Skin epidermis (tissue), 12 donors: ENCODE data around the gene HSDL2.
"Not testable (repeated sequence)": the region's sequence is repeated elsewhere in the genome, so short reads cannot be mapped to it uniquely, and the experiment has no call there.

Experiments used
- H3K27ac ChIP-seq, 21 experiments: fragments of 200-600 bp; sonication (generic) in 11 of 21; one replicate each; pipeline ENCODE4 v1.5.0; 2020; ENCODE audit warnings: mild to moderate bottlenecking in 3 of 21, inconsistent platforms in 2 of 21, moderate library complexity in 2 of 21
- H3K4me3 ChIP-seq, 7 experiments: fragments of 200-600 bp; sonication (generic) in 2 of 7; one replicate each; pipeline ENCODE4 v1.5.0; 2020; ENCODE audit warnings: inconsistent platforms in 2 of 7, mild to moderate bottlenecking in 2 of 7, moderate library complexity in 1 of 7

The HSDL2 gene

DNA sequence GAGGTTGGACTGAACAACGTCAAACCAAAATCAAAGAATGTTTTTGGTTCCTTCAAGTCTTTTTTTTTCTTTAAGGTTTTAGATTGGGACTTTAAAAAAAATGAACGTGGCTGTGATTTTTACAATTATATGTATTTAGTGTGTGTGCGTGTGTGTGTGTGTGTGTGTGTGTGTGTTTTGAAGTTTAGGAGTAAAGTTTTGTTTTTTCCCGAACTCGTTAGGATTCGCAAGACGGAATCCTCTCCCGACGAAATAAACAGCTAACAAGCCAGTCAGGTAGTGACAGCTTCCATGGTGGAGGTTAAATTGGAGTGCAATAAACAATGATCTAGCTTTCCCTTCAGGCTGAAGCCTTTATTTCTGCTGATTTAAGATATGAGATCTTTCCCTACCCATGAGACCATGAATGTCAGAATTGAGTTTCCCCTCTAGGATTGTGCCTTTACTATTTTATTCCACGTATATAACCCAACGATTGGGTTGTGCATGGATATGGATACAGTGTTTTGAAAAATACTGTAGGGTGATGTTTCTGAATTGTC lies 108.0 kb downstream of the HSDL2 start:
- H3K4me3 ChIP-seq = peak overlapping the region; percentile 74 to 97 (median 90)
- peak overlapping the region in 4 of 21 experiments; percentile 55 to 83 (median 74) for H3K27ac ChIP-seq

DNA sequence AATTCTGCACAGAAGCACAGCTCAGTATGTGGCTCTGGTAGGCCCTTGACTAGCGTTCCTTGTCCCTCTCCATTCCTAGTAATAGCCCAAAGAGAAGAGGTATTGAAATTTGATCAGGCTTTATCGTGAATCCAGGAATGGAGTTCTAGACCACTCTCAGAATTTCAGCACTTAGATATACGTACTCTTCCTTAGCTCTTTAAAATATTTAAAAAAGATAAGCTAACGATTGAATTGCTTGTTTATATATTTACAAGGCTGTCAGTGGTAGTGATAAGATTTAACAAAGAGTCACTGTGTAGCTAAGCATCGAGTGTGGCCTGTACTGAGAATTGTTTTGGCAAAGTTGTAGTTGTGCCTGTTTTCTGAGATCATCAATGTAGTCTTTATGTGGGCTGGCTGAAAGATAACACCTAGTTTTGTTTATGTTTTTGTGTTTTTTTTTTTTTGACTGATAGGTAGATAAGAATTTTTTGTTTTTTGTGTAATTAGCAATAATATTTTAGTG lies 109.2 kb downstream of the HSDL2 start:
- Histone ChIP-seq H3K4me3 (no peak overlapping the region), H3K27ac (no peak overlapping the region)

DNA sequence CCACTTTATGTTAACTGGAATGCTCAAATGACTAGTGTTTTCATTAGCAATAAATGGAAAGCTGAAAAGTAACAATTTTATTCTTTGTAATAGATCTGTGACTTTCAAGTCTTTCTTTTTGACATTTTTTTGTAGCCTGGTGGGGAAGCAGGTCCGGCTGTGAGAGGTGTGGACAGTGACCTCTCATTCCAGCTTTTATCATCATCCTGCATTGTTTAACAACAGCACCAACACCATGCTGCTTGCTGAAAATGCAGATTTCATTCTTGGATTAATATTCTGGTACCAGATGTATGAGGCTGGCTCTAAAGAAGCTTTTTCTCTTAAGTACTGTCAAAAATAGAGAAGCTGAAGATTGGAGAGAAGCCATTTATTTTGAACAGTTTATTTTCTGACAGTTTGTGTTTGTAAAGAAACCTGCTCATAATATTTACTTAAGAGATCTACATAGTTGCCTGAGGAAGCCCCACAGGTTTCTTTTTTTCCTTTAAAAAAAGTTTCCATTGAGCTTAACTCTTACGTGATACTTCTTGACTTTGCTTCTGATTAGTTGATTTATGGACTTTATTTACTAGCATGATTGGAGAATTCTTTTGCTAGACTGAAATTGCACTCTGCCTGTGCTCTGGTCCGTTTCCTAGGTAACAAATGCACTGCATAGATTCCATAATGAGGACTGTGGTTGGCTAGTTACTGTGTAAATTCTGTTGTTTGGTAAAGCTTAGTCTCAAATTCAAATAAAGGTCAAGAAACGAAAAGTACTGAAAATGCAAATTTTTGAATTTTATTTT lies 110.2 kb downstream of the HSDL2 start:
- no peak overlapping the region for H3K27ac ChIP-seq
- no peak overlapping the region for H3K4me3 ChIP-seq

DNA sequence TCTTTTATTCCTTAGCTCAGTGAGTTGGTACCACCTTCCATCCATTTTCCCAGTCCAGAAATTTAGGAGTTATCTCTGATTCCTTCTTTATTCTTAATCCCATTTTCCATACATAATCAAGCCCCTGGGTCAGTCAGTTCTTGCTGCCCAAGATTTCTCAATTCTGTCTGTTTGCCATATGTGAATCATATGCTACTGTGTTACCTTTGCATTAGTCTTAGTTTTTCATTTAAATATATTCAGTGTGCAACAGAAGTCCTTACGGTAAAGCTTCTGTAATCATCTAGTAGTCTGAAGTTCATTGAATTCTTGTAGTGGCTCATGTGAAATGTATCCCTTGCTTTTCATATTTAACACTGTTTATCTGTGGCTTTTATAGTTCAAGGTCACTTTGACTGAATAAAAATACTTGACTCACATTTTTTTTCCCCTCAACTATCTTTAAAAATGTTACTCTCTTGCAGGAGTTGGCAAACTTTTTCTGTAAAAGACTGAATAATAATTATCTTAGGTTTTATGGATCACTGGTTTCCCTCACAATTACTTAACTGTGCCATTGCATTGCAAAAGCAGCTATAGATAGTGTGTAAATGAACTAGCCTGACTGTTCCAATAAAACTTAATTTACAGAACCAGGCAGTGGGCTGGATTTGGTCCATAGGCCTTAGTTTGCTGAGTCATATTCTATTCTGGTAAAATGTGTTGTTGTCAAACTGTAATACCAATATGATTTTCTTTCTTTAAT lies 113.7 kb downstream of the HSDL2 start:
- no peak overlapping the region for H3K27ac ChIP-seq
- no peak overlapping the region for H3K4me3 ChIP-seq

DNA sequence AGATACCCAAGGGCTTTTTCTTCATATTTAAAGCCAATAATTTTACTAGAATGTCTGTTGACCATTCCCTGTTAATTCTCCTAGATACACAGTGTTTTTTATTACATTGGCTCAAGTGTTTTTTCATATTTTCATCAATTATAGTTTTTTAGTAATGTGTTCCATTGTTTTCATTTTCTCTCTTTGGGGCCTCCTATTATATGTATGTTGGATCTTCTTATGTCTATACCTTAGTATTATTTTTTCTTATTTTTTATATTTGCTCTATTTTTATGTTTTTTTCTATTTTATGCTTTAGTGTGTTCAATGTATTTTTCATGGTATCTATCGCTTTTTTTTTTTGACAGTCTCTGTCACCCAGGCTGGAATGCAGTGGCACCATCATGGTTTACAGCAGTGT lies 114.2 kb downstream of the HSDL2 start:
- no peak overlapping the region for H3K27ac ChIP-seq
- H3K4me3 ChIP-seq = no peak overlapping the region

DNA sequence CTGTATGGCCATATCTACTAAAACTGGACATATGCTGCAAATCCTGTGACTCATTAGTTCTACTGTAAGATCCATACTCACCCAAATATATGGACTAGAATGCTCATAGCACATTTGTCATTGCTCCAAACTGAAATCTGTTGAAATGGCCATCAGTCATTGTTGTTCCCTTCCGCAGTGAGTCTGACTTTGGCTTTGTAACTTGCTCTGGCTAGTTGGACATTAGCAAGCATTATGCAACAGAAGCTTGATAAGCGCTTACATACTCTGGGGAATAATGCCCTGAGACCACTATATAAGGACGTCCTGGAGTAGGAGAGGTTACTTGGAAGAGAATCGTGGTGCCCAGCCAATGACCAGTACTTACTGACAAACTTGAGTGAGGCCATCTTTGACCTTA lies 115.7 kb downstream of the HSDL2 start:
- Histone ChIP-seq H3K27ac (no peak overlapping the region), H3K4me3 (no peak overlapping the region)

DNA sequence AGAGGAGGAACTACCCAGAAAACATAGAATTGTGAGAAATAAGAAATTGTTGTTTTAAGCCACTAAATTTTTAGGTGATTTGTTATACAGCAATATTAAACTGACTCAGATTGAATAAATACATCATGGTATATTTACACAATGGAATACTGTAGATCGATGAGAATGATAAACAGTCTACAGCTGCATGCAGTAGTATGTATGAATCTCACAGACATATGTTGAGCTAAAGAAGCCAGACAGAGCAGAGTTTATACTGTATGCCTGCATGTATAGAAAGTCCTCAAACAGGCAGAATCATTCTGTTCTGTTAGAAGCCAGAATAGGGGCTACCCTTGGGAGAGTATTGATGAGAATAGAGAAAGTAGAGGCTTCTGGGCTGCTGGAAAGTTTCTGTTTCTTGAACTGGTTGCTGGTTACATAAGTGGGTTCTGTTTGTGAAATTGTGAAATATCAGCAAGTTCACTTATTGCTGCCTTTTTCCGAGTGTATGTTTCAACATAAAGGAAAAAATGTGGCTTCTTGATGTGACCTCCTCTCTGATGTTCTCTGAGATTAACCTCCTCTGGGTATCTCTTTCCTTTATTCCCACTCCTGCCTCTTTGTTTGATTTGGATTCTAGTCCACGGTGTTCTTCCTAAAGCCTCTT lies 116.3 kb downstream of the HSDL2 start:
- Histone ChIP-seq H3K27ac (no peak overlapping the region), H3K4me3 (no peak overlapping the region)

DNA sequence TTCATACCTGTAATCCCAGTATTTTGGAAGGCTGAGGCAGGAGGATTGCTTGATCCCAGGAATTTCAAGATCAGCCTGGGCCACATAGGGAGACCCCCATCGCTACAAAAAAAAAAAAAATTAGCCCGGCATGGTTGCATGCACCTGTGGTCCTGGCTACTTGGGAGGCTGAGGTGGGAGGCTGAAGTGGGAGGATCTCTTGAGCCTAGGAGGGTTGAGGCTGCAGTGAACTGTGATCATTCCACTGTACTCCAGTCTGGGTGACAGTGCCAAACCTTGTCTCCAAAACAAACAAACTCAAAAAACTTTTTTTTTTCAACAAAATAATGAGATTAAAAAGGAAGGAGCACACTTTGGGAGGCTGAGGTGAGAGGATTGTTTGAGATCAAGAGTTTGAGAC lies 120.9 kb downstream of the HSDL2 start:
- no peak overlapping the region for H3K4me3 ChIP-seq
- H3K27ac ChIP-seq = no peak overlapping the region

DNA sequence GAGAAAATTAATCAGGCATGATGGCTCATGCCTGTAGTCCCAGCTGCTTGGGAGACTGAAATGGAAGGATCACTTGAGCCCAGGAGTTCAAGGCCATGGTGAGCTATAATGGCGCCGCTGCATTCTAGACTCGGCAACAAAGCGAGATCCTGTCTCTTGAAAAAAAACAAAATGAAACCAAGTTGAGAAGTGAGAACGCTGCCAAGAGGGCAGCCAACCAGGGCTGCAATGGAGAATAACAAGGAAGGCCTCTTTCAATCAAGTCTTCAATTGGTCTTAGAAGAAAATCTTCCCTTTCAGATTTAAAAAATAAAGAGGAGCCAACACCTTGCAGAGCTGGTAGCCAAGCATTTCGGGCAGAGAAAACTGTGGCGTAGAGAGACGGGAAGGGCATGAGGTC lies 121.4 kb downstream of the HSDL2 start:
- no peak overlapping the region for H3K4me3 ChIP-seq

DNA sequence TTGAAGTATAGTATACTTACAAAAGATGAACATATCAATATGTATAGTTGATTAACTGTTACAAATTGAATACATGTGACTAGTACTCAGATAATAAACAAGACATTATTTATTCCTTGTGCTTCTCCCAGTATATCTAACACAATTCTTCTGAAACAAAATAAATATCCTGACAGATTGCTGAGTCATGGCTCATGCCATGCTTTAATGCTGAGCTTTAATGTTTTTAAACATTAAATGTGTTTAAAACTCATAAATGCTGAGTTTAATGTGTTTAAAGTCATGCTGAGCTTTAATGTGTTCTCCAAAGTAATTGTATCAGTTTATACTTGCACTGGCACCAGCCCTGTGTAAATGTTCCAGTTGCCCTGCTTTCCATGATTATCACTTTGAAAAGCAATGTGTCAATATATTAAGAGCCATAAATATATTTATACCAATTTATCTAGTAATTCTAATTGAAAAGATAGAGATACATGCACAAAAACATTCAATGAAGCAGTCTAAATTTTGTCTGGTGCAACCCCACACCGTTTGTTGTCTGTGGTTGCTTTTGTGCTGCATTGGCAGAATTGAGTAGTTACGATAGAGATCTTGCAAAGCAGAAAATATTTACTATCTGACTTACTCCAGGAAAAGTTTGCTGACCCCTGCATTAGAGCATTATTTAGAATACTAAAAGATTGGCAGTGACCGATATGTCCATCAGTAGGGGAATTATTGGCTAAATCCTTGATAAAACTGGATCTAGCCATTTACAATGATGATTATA lies 122.5 kb downstream of the HSDL2 start:
- no peak overlapping the region for H3K4me3 ChIP-seq
- H3K27ac ChIP-seq = no peak overlapping the region

More for the DNA sequence above, 121.4 kb downstream of the HSDL2 start:
- H3K27ac ChIP-seq = no peak overlapping the region

DNA sequence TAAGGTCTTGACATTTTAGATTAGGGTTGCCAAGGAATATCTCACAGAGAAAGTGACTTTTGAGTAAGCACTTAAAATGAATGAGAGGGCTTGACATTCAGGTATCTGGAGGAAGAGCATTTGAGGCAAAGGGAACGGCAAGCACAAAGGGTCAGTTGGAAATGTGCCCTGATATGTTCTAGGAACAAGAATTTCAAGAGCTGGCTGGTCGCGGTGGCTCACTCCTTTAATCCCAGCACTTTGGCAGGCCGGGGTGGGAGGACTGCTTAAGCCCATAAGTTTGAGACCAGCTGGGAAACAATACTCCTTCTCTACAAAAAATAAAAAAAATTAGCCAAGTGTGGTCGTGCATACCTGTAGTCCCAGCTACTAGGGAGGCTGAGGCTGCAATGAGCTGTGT lies 123.3 kb downstream of the HSDL2 start:
- Histone ChIP-seq H3K27ac (no peak overlapping the region), H3K4me3 (no peak overlapping the region)

DNA sequence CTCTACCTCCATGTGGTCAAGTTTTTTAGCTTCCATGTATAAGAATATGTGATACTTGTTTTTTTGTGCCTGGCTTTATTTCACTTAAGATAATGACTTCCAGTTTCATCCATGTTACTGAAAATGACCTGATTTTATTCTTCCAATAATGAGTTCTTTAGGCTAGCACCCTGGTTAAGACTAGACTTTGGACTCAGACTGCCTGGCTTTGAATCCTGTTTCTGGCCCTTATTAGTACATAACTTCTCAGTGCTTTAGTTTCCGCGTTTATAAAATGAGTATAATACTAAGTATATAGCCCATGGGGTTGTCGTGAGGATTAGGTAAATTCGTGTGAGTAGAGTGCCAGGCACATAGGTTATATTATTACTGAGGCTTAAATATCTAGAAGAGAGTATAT lies 125.2 kb downstream of the HSDL2 start:
- H3K4me3 ChIP-seq = no peak overlapping the region

DNA sequence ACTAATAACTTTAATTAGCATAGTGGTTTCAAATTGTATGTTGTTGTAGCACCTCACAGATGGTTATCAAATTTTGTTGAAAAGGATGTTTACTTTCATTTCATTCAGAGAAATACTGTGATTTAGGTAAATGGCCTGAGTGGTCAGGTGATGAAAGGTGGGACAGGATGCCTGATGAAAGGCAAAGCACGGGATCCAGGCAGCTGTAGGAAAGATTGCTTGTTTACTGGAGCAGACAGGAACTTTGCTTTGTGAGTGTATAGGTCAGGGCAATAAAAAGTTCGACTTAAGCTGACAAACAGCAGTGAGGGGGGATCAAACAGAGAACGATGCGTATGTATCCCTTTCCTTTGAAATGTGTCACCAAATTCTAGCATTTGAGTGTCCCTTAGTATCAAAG lies 125.7 kb downstream of the HSDL2 start:
- Histone ChIP-seq H3K27ac (no peak overlapping the region), H3K4me3 (no peak overlapping the region)

More for the DNA sequence above, 125.2 kb downstream of the HSDL2 start:
- no peak overlapping the region for H3K27ac ChIP-seq

DNA sequence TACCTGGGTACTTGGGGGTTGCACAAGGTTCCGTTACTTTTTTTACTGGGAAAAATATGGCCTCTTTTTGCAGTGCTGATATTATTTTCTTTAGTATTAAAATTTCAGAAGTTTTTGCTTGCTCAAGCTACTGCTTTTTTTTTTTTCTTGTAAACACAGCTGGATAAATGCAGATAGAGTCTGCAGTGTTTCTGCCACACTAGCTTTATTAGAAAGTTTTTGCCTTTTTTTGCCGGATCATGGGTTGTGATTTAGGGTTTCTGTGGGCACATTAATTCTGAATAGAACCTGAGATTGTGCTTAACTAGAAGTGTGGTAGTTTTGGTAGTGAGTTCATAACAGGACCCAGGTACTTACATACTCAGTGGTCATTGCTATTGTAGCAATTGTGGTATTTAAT lies 126.7 kb downstream of the HSDL2 start:
- Histone ChIP-seq H3K4me3 (no peak overlapping the region), H3K27ac (no peak overlapping the region)

DNA sequence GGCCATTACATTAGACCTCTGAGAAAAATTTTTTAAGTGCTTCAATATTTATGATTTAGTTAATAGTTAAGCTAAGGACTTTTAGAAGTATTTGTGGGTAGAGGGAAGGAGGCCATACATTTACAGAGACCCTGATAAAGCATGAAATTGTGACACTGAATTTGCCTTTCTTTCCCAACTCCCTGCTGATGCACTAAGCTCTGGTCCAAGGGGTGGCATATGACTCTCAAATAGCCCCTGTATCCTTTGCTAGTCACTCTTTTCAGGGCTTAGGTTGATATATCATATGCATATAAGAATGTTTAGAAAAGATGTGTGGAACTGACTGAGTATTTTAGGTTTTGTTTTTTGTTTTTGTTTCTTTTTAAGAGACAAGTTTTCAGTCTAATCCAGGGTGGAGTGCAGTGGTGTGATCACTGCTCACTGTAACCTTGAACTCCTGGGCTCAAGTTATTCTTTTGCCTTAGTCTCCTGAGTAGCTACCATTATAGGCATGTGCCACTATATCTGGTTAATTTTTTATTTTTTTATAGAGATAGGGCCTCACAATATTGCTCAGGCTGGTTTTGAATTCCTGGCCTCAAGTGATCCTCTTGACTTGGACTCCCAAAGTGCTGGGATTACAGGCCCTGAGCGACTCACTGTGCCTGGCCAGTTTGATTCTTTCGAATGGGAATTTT lies 127.2 kb downstream of the HSDL2 start:
- Histone ChIP-seq H3K27ac (no peak overlapping the region), H3K4me3 (no peak overlapping the region)

DNA sequence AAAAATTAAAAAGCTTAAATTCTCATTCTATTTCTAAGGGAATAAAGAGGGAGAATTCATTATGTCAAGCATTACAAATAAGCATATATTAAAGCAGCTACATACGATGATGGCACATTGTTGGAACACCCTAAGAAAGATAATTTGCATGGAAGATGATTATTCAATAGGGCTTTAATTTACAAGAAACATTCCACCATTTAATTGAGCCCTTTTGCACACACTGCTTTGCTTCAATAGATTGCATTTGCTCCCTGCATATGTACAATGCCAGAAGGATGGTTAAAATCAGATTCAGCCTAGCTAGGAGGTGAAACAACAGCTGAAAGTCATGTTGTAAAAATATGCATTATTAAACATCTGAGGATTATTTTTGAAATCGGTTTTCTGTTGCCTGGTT lies 128.5 kb downstream of the HSDL2 start:
- H3K4me3 ChIP-seq = no peak overlapping the region
- no peak overlapping the region for H3K27ac ChIP-seq

DNA sequence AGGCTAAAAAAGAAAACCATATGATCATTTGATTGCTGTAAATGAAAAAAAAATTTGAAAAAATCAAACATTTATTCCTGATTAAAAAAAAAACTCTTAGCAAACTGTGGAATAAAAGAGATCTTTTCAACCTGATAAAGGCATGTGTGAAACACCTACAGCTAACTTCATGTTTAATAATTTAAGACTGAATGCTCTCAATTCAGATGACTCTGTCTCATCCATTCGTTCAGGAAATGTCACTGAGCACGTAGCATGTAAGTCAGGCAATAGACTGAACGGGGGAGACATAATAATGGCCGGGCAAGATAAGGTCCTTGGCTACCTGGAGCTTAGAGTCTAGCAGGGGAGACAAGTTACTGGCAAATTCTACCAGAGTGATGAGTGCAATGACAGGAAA lies 132.5 kb downstream of the HSDL2 start:
- not testable (repeated sequence) for H3K27ac ChIP-seq, H3K4me3 ChIP-seq

DNA sequence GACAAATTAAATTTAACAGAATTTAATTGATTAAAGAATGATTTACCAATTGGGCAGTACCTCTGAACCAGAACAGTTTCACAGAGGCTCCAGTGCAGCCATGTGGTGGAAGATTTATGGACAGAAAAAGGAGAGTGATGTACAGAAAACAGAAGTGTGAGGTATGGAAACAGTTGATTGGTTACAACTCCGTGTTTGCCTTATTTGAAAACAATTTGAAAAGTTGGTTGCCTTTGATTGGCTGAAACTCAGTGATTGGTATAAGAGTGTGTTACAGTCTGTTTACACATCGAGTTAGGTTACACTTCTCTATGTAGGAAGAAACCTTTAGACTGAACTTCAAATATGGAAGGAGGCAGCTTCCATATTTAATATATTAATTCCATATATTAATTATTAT lies 136.9 kb downstream of the HSDL2 start:
- Histone ChIP-seq H3K27ac (no peak overlapping the region), H3K4me3 (no peak overlapping the region)

DNA sequence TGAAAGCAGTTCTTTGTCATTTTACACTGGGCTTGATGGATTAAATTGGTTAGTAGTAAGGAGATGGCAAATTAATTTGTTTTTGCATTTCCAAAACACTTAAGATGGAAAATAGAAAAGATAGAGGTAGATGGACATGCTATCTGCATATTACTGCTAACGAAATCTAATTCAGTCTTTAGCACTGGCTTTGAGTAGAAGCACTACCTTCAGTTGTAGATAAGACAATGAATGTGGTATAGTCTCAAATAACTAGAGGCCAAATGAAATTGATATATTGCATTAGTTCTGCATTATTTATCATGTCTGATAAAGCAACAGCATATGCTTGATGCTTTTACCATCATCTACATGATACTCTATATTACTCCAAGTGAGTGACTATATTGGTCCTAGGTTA lies 140.2 kb downstream of the HSDL2 start:
- Histone ChIP-seq H3K4me3 (no peak overlapping the region), H3K27ac (no peak overlapping the region)
